Activated naive CD8-positive, alpha-beta T cell treated with anti-CD3 and anti-CD28 coated beads, Interleukin-2, amount 10 ng/mL, durations not matched to agents 7 days and 5 days (primary cell): ENCODE data around the gene SLC7A6. TPM values are rescaled to one million over a fixed set of nuclear protein-coding genes. Genes with fewer than 3 reads are reported as not detected.
A peak's percentile ranks its signal among the peaks of the same experiment; 100 is the strongest.

Source experiments
- ATAC-seq: fragments of 150-1000 bp; cut with Tn5 transposase; one replicate; pipeline ENCODE4 v1.10.0; 2021; ENCODE audit warnings: low read depth, moderate library complexity
- POLR2A ChIA-PET: fragments of 350-600 bp; sonication (Branson Sonifier 250); formaldehyde crosslinking; loops from one replicate; lab custom pipeline; 2021; ENCODE audit warnings: antibody characterized with exemption; lab: Charles Lee
- DNase-seq: peaks from one replicate; pipeline ENCODE4 v3.0.0; 2021
- H3K27ac Mint-ChIP-seq: one replicate; pipeline ENCODE4 v1.8.0; 2022; ENCODE audit warnings: mild to moderate bottlenecking, mixed read lengths
- H3K27me3 Mint-ChIP-seq: one replicate; pipeline ENCODE4 v1.8.0; 2022; ENCODE audit warnings: mild to moderate bottlenecking, moderate library complexity, mixed read lengths
- H3K36me3 Mint-ChIP-seq: one replicate; pipeline ENCODE4 v1.8.0; 2021; ENCODE audit warnings: mild to moderate bottlenecking, mixed read lengths
- H3K4me1 Mint-ChIP-seq: one replicate; pipeline ENCODE4 v1.8.0; 2021; ENCODE audit warnings: mixed read lengths
- H3K4me3 Mint-ChIP-seq: one replicate; pipeline ENCODE4 v1.8.0; 2022; ENCODE audit warnings: mild to moderate bottlenecking, moderate library complexity, mixed read lengths
- H3K9me3 Mint-ChIP-seq: one replicate; pipeline ENCODE4 v1.8.0; 2021; ENCODE audit warnings: mixed read lengths
- total RNA-seq, 2 experiments: library from RNA; stranded (reverse); gene quantifications; one replicate each; pipeline ENCODE4 v1.2.3, GENCODE V29; 2021

Gene SLC7A6
- total RNA-seq, 2 experiments from 2014 or later: 110 to 113 TPM

DNA sequence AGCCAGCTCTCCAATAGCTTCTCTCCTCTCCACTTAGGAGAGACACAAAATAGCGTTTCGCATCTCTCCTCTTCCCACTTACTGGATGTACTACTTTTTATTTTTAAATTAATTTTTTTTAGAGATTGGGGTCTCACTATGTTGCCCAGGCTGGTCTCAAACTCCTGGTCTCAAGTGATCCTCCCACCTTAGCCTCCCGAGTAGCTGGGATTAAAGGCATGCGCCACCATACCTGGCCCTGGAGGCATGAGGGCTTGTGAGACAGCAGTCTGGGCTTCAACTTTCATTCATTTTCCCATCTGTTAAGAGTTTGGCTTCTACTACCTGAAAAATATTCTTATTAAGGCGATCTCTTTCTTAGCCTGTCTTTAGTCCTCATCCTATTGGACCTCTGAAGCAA is 28.1 kb downstream of the SLC7A6 start:
- POLR2A ChIA-PET: interaction anchor here (1.8 to 10.4 kb wide), 2 partner anchors 19 to 23 kb away, joined by 6 to 297 read pairs; partner anchors contain the start of genes PRMT7, SLC7A6 and SLC7A6OS
- DNase-seq (no peak), ATAC-seq (no peak)
- peak overlapping the region; percentile 3 for H3K4me3 Mint-ChIP-seq
- peaks cover 44% of the 10 kb centered on the region for H3K4me1 Mint-ChIP-seq
- H3K36me3 Mint-ChIP-seq: peaks cover 32% of the 10 kb centered on the region
- no peaks in the 10 kb centered on the region for H3K27me3 Mint-ChIP-seq
- H3K27ac Mint-ChIP-seq: peak overlapping the region; percentile 90
- no peaks in the 10 kb centered on the region for H3K9me3 Mint-ChIP-seq

DNA sequence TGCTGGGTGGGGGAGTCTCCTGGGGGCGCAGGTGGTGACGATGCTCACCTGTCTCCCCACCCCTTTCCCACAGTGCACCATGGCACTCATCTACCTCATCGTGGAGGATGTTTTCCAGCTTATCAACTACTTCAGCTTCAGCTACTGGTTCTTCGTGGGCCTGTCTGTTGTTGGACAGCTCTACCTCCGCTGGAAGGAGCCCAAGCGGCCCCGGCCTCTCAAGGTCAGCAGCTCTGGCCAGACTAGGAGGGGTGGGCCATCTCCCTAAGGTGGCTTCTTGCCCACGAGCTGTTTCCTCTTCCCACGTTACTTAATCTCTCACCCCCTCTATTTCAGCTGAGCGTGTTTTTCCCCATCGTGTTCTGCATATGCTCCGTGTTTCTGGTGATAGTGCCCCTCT is 32.0 kb downstream of the SLC7A6 start:
- Mint-ChIP-seq H3K27me3 (no peaks in the 10 kb centered on the region), H3K27ac (no peak overlapping the region), H3K36me3 (peaks cover 30% of the 10 kb centered on the region), H3K4me3 (no peak overlapping the region), H3K9me3 (no peaks in the 10 kb centered on the region), H3K4me1 (peaks cover 19% of the 10 kb centered on the region)
- DNase-seq (no peak), ATAC-seq (no peak)
- POLR2A ChIA-PET: interaction anchor here (1.3 to 3.3 kb wide), 5 partner anchors 8 to 32 kb away, joined by 4 to 10 read pairs (median 6); partner anchors contain the start of genes PRMT7, SLC7A6 and SLC7A6OS

DNA sequence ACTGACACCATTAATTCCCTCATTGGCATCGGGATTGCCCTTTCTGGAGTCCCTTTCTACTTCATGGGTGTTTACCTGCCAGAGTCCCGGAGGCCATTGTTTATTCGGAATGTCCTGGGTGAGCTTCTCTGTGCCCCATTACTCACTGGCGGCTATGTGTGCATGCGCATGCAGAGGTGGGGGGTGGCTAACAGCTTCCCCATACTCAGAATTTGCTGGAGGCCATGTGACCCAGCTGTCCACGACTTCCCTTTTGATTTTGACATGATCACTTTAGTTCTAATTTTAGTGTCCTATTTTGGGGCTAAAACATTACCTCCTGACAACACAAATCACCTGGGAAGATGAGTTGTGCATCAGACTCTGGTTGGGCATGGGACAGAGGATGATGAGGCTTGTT is 32.4 kb downstream of the SLC7A6 start:
- ATAC-seq (no peak), DNase-seq (no peak)
- Mint-ChIP-seq H3K27ac (peak overlapping the region; percentile 50), H3K4me1 (peaks cover 15% of the 10 kb centered on the region), H3K36me3 (peaks cover 29% of the 10 kb centered on the region), H3K9me3 (no peaks in the 10 kb centered on the region), H3K27me3 (no peaks in the 10 kb centered on the region), H3K4me3 (no peak overlapping the region)
- POLR2A ChIA-PET: interaction anchor here (1.3 to 3.3 kb wide), 5 partner anchors 9 to 33 kb away, joined by 4 to 10 read pairs (median 6); partner anchors contain the start of genes PRMT7, SLC7A6 and SLC7A6OS

DNA sequence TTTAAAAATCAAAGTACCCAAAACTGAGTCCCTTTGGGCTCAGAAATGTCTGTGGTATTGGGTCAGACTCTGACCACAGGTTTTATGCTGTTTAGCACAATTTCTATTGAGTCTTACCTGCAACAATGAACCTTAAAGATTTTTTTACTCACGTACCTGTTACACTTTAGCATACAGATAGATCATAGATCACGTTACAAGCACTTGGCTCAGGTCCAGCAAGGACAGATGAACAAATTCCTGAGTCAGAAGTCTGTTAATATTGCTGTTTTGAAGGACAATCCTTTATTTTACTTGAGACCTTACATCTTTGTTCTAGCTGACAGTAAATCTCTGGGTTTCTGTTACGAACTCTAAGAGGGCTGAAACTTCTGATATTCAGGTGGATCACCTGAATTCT is 33.6 kb downstream of the SLC7A6 start:
- H3K27me3 Mint-ChIP-seq: no peaks in the 10 kb centered on the region
- H3K27ac Mint-ChIP-seq: no peak overlapping the region
- peaks cover 32% of the 10 kb centered on the region for H3K36me3 Mint-ChIP-seq
- peaks cover 10% of the 10 kb centered on the region for H3K4me1 Mint-ChIP-seq
- ATAC-seq (no peak), DNase-seq (no peak)
- no peaks in the 10 kb centered on the region for H3K9me3 Mint-ChIP-seq
- POLR2A ChIA-PET: interaction anchor here (2.2 kb wide), 1 partner anchor 13 kb away, joined by 8 read pairs; the partner anchor contains the start of genes PRMT7 and SLC7A6OS
- no peak overlapping the region for H3K4me3 Mint-ChIP-seq

DNA sequence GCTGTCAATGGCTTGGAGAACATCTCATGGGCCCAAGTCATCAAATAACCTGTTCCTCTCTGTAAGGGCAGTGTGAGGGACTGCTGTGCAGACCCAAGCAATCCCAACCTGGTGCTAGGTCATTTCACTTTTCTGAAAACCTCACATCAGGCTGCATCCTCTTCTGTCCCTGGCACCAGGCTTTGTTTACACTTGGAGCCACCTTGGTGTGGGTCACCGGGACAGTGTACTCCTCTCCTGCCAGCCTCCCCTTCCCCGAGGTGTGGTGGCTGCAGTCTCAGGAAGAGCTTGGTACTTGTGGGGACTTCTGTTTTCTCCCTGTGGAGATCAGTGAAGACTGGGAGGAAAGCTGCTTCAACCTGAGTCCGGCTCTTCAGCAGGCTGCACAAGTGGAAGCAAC is 34.0 kb downstream of the SLC7A6 start:
- DNase-seq (no peak), ATAC-seq (no peak)
- Mint-ChIP-seq H3K27me3 (no peaks in the 10 kb centered on the region), H3K27ac (no peak overlapping the region), H3K4me3 (no peak overlapping the region), H3K9me3 (no peaks in the 10 kb centered on the region), H3K36me3 (peaks cover 33% of the 10 kb centered on the region), H3K4me1 (peaks cover 10% of the 10 kb centered on the region)
- POLR2A ChIA-PET: interaction anchor here (1.2 to 2.7 kb wide), 5 partner anchors 10 to 35 kb away, joined by 4 to 10 read pairs (median 5); partner anchors contain the start of genes PRMT7, SLC7A6 and SLC7A6OS

DNA sequence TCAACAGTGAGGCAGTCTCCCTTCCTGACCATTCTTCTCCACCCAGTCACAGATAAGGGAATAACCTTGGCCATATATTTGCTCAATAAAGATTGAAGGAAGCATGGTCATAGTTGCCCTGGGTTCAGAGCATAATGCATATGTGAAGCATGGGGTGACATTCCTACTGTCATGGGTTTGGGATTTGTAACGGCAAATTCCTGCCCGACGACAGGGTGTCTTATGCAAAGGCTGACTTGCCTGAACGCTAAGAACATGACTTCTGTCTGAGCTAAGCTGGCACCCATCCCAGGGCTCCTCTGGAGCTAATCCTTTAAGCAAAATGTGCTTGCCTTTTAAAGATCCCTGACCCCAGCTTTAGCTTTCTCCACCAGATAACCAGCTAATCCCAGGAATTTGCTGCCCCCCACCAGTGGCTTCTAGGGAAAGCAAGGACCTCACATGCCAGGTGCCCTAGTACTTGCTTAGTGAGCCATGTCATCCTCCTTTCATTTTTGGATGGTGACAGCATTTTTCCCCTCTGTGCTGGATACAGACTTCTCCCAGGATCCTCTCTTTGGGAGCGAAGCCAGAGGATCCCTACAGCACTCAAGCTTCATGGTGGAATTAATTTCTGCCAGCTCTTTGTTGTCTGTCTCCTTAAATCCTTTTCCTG is 34.7 kb downstream of the SLC7A6 start:
- H3K27ac Mint-ChIP-seq: no peak overlapping the region
- H3K27me3 Mint-ChIP-seq: no peaks in the 10 kb centered on the region
- H3K36me3 Mint-ChIP-seq: peaks cover 36% of the 10 kb centered on the region
- POLR2A ChIA-PET: interaction anchor here (1.2 to 2.7 kb wide), 5 partner anchors 11 to 35 kb away, joined by 4 to 10 read pairs (median 5); partner anchors contain the start of genes PRMT7, SLC7A6 and SLC7A6OS
- no peak overlapping the region for H3K4me3 Mint-ChIP-seq
- DNase-seq (no peak), ATAC-seq (no peak)
- H3K9me3 Mint-ChIP-seq: no peaks in the 10 kb centered on the region
- peaks cover 7% of the 10 kb centered on the region for H3K4me1 Mint-ChIP-seq

DNA sequence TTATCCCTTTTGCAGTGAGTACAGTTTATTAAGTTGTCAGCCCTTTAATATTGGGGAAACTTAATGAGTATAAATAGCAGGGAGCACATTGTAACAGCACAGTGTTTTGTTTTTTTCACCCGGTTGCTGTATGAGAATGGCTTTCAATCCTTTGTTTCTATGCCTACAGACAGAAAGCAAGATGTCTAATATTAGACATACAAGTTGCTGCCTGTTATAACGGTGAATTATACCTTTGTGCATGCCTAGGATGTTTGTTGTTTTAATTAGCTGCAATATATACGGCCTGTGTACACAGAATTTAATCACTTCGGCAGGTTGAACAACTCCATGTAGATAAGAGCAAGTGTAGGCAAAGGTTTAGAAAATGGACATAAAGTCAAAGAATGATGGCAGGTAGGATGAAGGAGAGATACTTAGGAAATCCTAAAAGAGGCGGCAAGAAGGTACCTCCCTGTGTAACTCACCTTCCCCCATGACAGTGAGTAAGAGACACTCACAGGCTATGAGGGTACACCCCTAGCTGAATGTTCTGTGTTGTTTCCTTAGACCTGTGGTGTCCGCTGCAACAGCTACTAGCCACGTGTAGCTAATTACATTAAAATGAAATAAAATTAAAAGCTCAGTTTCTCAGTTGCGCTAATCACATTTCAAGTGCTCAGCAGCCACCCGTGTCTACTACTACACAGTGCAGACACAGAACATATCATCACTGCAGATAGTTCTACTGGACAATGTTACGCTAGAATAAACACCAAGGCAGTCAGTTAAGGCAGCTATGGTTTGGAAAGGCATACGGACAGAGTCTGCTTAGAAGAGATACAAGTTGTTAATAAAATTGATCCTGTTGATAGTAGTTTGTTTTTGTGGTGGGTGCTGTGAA is 35.5 kb downstream of the SLC7A6 start:
- H3K9me3 Mint-ChIP-seq: no peaks in the 10 kb centered on the region
- peaks cover 5% of the 10 kb centered on the region for H3K4me1 Mint-ChIP-seq
- DNase-seq (no peak), ATAC-seq (no peak)
- no peaks in the 10 kb centered on the region for H3K27me3 Mint-ChIP-seq
- POLR2A ChIA-PET: interaction anchor here (0.7 to 2.7 kb wide), 10 partner anchors 9 to 71 kb away, joined by 3 to 10 read pairs (median 5); partner anchors contain the start of genes PRMT7, SLC7A6 and SLC7A6OS
- H3K27ac Mint-ChIP-seq: peak overlapping the region; percentile 34
- peaks cover 35% of the 10 kb centered on the region for H3K36me3 Mint-ChIP-seq
- no peak overlapping the region for H3K4me3 Mint-ChIP-seq

DNA sequence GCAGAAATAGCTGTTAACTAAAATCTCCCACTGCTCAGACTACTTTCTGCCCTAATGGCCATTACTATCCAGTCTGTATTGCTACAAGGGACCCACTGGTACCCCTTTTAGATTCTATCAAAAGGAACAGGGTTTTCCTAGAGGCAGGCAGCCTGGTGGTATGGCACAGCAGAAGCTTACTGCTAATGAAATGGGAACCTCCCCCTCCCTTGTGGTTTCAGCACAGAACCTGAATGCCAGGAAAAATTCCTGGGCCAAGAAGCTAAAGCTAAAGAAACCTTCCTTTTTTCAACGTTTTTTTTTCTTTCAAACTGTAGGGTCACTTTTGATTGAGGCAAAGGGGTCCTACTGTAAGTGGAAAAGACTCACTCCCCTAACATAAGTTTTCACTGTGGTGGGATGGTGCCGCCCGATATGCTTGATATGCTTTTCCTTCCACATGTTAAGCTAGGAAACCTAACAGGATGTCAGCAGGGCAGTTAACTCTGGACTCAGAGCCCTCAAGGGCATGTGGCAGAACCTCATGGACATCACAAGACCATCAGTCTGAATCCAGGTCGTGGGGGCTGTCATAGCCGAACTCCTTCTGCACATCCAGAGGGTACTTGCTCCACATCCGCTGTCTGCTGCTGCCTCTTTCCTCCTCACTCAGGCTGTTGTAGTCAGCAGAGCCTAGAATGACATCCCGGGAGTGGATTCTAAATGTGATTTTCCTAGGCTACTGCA is 36.6 kb downstream of the SLC7A6 start:
- Mint-ChIP-seq H3K27ac (peak overlapping the region; percentile 34), H3K4me3 (no peak overlapping the region), H3K36me3 (peaks cover 37% of the 10 kb centered on the region), H3K27me3 (no peaks in the 10 kb centered on the region), H3K4me1 (peaks cover 9% of the 10 kb centered on the region), H3K9me3 (no peaks in the 10 kb centered on the region)
- POLR2A ChIA-PET: interaction anchor here (0.6 to 2.7 kb wide), 7 partner anchors 8 to 70 kb away, joined by 3 to 10 read pairs (median 4); partner anchors contain the start of gene SLC7A6
- no peak for DNase-seq
- no peak for ATAC-seq

DNA sequence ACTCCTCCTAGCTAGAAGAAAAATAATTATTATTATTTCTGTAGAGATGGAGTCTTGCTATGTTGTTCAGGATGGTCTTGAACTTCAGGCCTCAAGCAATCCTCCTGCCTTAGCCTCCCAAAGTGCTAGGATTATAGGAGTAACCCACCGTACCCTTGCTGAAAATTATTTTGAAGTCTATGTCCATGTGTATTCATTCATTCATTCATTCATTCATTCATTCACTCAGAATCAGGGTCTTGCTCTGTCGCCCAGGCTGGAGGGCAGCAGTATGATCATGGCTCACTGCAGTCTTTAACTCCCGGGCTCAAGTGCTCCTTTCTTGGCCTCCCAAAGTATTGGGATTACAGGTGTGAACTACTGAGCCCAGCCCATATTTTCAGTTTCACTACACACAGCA is 42.3 kb downstream of the SLC7A6 start:
- H3K9me3 Mint-ChIP-seq: no peaks in the 10 kb centered on the region
- no peaks in the 10 kb centered on the region for H3K27me3 Mint-ChIP-seq
- H3K36me3 Mint-ChIP-seq: peaks cover 37% of the 10 kb centered on the region
- no peak overlapping the region for H3K27ac Mint-ChIP-seq
- H3K4me1 Mint-ChIP-seq: peaks cover 23% of the 10 kb centered on the region
- POLR2A ChIA-PET: interaction anchor here (1.4 to 1.7 kb wide), 2 partner anchors 21 to 42 kb away, joined by 3 to 5 read pairs; partner anchors contain the start of gene SLC7A6
- no peak for DNase-seq
- H3K4me3 Mint-ChIP-seq: no peak overlapping the region
- no peak for ATAC-seq

DNA sequence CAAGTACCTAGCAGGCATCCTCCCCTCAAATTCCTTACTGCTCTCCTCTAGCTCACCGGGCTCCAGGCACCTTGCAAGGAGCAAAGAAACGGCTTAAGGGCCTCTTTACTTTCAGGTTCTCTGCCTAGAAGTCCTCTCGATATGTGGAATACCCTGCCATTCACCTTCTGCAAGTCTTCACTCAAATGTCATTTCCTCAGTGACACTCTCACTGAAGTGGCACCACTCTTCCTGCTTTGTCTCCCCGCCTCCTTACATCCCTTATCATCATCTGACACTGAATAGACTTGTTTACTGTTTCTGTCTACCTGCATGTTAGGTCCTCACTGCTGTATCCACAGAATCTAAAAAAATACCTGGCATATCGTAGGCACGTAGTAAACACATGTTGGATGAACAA is 45.5 kb downstream of the SLC7A6 start:
- no peaks in the 10 kb centered on the region for H3K9me3 Mint-ChIP-seq
- H3K27ac Mint-ChIP-seq: peak overlapping the region; percentile 92
- H3K36me3 Mint-ChIP-seq: peaks cover 22% of the 10 kb centered on the region
- no peaks in the 10 kb centered on the region for H3K27me3 Mint-ChIP-seq
- peaks cover 44% of the 10 kb centered on the region for H3K4me1 Mint-ChIP-seq
- POLR2A ChIA-PET: interaction anchor here (1.6 to 3.8 kb wide), 2 partner anchors 9 to 47 kb away, joined by 4 to 76 read pairs; partner anchors contain the start of gene SLC7A6
- ATAC-seq (no peak), DNase-seq (no peak)
- H3K4me3 Mint-ChIP-seq: peak overlapping the region; percentile 93

DNA sequence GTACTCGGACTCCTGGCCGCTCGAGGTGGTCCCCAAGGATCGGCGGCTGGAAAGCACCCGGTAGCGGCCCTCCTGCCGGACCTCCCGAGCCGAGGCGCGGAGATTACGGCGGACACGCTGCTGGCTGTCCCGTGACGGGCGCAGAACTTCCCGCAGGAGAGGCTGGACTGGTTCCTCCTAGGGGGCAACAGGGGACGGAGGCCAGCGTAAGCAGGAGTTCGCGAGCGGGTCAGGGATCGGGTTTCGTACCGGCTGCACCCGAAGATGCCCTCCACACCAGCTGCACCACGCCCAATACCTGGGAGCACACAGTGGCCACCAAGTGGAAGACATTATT is 46.1 kb downstream of the SLC7A6 start:
- peaks cover 43% of the 10 kb centered on the region for H3K4me1 Mint-ChIP-seq
- peak overlapping the region; percentile 92 for H3K27ac Mint-ChIP-seq
- ATAC-seq (no peak), DNase-seq (no peak)
- peak overlapping the region; percentile 93 for H3K4me3 Mint-ChIP-seq
- no peaks in the 10 kb centered on the region for H3K9me3 Mint-ChIP-seq
- H3K27me3 Mint-ChIP-seq: no peaks in the 10 kb centered on the region
- H3K36me3 Mint-ChIP-seq: peaks cover 20% of the 10 kb centered on the region
- POLR2A ChIA-PET: interaction anchor here (0.5 to 3.8 kb wide), 29 partner anchors 10 to 1343 kb away, joined by 3 to 76 read pairs (median 7); partner anchors contain the start of genes DPEP2, PLA2G15 and SLC7A6

DNA sequence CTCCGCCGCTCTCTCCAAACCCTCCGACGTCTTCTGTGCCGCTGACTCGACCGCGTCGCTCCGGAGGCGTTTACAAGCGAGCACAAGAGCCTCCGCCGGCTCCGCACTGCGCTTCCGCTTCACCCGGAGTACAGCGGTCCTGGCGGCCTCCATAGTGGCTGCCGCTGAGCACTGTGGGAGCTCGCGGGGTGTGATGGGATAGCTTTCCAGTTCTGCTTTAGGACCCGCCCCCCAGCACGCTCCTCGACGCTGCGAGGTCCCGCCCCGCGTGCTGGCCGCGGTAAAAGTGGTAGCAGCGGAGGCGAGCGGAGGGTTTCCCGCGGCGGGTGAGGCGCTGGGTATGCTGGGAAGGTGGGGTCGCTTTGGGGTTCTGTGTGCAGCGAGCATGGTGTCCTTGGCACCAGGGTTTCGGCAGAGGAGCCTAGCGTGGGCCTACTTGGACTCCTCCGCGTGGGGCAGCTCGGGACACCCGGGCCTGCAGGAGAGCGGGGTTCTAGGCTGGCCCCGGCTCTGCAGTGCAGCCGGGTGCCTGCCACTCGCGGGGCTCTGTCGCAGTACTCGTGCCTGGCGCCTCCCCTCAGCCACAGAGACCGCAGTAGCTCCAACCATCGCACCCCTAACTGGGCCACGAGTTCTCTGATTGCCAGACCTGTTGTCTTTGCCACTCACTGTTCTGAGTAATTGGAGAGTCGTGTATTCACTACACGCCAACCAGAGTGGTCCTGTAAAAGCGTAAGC is 46.6 kb downstream of the SLC7A6 start, which contains the start of the genes PRMT7 and SLC7A6OS:
Gene PRMT7 (plus strand): TSS at position 246 of the 738 bp plus-strand sequence. CDS start 4,961 bp downstream, outside the sequence.
Gene SLC7A6OS (minus strand): TSS at position 173 of the 738 bp plus-strand sequence. CDS start 20 bp downstream, at position 153.
- peaks cover 22% of the 10 kb centered on the region for H3K36me3 Mint-ChIP-seq
- no peaks in the 10 kb centered on the region for H3K9me3 Mint-ChIP-seq
- H3K27me3 Mint-ChIP-seq: no peaks in the 10 kb centered on the region
- ATAC-seq (peak; percentile 98), DNase-seq (peak; percentile 91)
- H3K27ac Mint-ChIP-seq: peak within 1 kb of the TSS; percentile 92
- H3K4me1 Mint-ChIP-seq: peaks cover 46% of the 10 kb centered on the region
- peak within 1 kb of the TSS; percentile 93 for H3K4me3 Mint-ChIP-seq
- POLR2A ChIA-PET: interaction anchor here (0.5 to 3.8 kb wide), 29 partner anchors 9 to 1342 kb away, joined by 3 to 76 read pairs (median 7); partner anchors contain the start of genes DPEP2, PLA2G15 and SLC7A6
